HTR-8/SVneo (cell line): ENCODE data around the gene MAOB.
"Not testable (repeated sequence)": the region's sequence is repeated elsewhere in the genome, so short reads cannot be mapped to it uniquely, and the experiment has no call there.

Experiments
- DNase-seq: peaks from one replicate; pipeline ENCODE4 v3.0.0; 2011; ENCODE audit warnings: low spot score, mixed read lengths; ENCODE audit not compliant: insufficient read length
- FAIRE-seq: peaks from 2 replicates; lab custom pipeline; 2011; peaks lifted over from hg19 to GRCh38; lab: Jason Lieb, UNC

MAOB gene

DNA sequence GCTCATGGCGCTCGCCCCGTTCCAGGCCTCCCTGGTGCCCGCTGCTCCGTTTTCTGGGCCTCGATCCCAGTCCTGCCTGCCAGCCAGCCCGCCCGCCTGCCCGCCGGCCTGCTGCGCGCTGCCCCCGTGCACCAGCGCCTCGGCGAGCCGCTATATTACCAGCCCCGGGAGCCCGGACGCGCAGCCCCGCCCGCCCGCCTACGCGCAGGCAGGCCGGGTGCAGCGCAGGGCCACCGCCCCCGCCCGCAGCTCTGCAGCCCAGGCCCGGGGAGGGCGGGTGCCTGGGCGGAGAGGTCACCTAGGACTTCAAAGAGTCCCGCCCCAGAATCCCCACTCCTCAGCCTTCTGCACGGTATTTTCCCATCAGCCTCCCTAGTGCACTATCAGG lies at the start of gene MAOB:
Gene MAOB, minus strand, starts transcription at position 157 of the 388 bp plus-strand sequence. Its CDS starts 151 bp downstream, at position 6.
- DNase-seq (no peak), FAIRE-seq (no peak)

- DNase-seq, FAIRE-seq: not testable (repeated sequence)
Measured at GRCh38 chrX:43922032-43922431, 39.8 kb upstream of the MAOB start.

DNA sequence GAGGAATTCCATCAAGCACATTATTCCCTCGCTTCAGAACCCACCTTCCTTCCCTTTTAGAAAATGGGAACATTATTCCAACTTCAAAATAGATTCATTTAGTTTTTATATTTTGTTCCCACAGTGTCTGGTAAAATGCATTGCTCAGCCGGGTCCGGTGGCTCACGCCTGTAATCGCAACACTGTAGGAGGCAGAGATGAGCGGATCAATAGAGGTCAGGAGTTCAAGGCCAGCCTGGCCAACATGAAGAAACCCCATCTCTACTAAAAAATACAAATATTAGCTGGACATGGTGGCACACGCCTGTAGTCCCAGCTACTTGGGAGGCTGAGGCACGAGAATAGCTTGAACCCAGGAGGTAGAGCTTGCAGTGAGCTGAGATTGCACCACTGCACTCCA lies 28.5 kb upstream of the MAOB start:
- FAIRE-seq, DNase-seq: not testable (repeated sequence)

GRCh38 chrX:43910012-43910411 lies 27.8 kb upstream of the MAOB start:
- FAIRE-seq: no peak

DNA sequence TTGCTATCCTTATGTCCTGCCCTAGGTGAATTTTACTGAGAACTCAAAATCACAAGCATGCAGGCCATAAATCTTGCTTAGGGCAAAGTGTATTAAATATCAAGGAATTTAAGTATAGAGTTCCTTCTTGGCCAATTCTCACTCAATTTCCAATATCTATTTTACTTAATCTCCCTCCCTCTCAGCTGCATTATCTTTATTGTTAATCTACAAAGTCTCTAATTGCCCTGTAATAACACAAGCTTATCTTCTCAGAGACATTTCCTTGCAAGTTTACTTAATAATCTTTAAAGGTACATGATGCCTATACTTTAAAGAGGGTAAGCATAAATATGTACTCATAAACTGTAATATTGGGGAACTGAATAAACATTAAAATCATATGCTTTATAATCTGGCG lies 26.9 kb upstream of the MAOB start:
- FAIRE-seq: no peak
- no peak for DNase-seq

More at GRCh38 chrX:43910012-43910411, 27.8 kb upstream of the MAOB start:
- no peak for DNase-seq

DNA sequence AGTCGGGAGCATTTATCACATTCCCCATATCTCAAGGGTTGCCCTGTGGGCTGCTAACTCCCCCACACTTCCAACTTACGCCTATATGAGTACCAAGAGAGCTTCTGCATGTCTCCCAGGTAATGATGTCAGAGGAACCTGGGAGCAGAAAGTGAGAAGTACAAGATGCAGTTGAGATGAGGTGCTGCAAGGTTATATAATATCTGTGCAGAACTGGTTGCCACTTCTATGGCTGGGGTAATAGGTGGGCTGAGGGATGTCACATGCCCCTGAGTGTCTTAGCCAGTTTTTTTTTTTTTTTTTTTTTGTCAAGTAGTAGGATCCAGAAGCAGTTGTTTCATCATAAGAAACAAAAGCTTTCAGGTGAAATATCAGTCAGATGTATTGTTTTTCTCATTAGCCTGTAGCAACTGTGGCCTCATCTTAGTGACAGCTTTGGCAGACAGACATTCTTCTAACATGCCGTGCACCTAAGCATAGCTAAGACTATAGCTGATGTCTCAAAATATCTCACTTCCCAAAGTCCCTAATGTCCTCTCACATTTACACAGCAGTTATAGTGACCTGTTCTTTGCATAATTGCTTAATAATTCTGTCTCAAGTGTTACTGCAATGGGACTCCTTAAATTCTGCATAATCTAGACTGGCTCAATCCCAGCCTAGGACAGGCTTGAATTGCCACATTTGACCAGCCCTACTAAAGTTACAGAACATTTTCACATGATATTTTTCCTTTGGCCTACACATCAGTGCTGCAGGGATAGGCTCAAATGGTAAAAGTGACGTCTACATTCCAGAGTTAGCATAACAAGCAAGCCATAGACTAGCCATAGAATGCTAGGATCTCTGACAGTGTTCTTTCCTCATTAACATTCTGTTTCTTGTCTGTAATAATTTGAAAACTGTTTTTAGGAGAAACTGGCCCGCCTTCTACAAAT lies 17.9 kb upstream of the MAOB start:
- FAIRE-seq: no peak
- DNase-seq: no peak

- DNase-seq (no peak), FAIRE-seq (no peak)
Measured at GRCh38 chrX:43898406-43899035, 16.3 kb upstream of the MAOB start.

DNA sequence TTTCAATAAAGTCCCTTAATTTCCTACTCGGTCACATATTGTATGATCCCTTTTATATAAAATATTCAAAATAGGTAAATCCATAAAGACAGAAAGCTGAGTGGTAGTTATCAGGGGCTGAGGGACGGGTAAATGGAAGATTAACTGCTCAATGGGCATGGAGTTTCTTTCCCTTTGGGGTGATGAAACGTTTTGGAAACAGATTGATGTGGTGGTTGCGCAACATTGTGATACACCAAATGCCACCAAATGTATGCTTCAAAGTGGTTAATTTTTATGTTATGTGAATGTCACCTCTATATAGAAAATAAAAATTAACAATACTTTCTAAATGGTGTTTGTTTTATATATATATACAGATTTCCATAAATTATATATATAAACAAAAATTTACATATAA lies 15.0 kb upstream of the MAOB start:
- DNase-seq: no peak
- FAIRE-seq: no peak

GRCh38 chrX:43892336-43892870 lies 10.2 kb upstream of the MAOB start:
- DNase-seq: no peak
- FAIRE-seq: no peak

DNA sequence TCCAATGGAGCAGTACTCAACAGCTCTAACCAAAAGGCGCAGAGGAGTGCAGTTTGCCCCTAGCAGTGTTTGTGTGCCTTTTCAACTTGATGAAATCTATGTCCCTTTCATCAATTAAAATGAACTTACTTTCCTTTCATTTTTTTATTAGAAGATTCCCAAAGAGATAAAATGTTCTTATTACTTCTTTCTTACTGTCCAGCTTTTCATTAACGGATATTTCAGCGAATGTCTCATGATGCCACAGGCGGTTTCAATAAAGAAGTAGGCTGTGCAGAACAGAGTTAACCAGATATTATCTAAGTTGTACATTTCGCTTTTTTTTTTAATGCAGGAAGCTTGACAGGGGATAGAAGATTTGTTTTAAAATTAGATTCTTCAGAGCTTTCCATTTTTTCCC lies 3.4 kb upstream of the MAOB start:
- FAIRE-seq: no peak
- DNase-seq: no peak

DNA sequence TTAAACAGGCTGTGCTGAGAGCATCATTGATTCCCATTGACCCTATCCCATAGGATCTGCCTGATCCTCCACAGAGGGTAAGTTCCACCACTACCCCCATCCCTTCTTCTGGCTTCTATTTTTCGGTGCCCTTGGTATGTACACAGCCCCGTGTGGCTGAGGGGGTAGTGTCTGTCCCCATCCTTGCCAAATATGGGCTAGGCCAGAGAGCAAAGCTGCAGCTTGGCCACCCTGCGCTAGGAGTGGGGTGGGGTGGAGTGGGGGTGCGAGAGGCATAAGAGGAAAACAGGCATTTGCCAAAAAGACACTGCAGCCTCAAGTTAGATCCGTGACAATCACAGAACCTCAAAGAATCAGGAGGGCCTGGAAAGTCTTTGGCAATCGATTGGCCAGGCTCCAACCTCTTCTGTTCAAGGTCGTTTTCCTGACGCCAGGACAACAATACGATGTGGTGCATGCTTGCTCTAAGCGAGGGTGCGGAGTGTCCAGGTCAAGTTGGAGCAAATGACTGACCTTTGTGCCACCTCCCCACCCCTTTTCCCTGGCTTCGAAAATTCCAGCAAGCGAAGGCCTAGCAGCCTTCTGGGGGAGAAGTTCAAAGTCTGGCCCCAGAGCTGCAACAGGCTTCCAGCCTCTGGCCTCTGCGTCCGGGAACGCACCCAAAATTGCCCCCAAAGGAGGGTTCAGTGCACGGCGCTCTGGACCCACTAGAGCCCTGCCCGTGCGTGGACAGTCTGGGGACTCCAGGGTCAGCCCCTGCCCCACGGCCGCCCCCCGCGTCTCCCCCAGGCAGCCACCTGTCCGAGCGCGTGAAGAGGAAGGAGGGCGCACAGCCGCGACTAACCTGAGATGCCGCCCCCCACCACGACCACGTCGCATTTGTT lies 598 bp downstream of the MAOB start:
- DNase-seq: no peak
- no peak for FAIRE-seq

DNA sequence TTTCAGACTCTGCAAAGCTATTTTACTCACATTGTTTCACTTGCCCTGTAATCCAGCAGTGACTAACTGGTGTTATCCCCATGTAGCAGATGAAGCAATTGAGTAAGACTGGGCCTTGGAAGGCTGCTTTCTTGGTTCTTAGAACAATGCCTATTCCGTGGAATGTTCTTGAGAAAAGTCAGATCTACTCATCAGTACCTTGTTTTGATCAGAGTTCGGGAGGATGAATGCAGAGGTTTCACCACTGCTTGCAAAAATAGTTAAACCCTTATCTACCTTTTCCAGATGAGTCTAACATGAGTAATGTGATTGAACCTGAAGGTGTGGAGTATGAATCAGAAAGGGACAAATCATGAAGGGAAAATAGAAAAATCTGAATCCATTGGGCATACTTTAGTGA lies 1.8 kb downstream of the MAOB start:
- no peak for DNase-seq

GRCh38 chrX:43878906-43879526 lies 3.2 kb downstream of the MAOB start:
- DNase-seq (no peak), FAIRE-seq (no peak)

More for the DNA sequence above, 1.8 kb downstream of the MAOB start:
- no peak for FAIRE-seq

DNA sequence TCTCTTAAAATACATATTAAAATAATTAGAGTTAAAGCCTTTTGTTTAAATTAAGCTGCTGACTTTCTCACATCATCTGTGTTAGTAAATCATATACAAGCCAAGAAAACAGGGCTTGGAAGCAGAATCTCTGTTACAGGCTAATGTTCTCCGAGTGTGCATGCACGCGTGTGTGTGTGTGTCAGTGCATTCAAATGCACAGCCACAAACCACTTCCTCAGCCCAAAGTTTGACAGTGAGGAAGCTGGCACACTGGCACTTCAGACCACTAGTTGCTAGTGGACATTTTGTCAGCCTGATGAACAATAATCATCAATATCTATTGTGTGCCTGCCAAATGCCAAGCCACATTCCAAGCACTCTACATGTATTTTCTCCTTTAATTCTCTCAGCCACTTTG lies 5.6 kb downstream of the MAOB start:
- FAIRE-seq (no peak), DNase-seq (no peak)

GRCh38 chrX:43870758-43871419 lies 11.4 kb downstream of the MAOB start:
- DNase-seq (no peak), FAIRE-seq (no peak)

DNA sequence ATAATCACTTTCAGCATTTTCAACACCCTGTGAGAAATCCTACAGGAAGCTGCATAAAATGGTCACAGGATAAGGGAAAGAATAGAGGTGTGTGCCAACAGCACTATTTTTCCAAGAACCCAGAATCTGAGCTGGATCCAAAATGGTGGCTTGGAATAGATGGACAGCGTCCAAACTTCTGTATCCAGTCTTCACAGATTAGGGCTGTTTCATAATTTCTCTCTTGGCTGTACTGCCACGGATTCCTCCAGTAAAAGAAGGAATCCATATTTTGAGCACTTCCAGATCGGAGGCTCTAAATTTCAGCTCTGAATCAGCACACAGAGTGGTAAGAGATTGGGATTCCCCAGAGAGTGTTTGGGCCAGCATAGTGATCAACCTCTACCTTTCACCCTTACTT lies 12.2 kb downstream of the MAOB start:
- DNase-seq: no peak
- no peak for FAIRE-seq

DNA sequence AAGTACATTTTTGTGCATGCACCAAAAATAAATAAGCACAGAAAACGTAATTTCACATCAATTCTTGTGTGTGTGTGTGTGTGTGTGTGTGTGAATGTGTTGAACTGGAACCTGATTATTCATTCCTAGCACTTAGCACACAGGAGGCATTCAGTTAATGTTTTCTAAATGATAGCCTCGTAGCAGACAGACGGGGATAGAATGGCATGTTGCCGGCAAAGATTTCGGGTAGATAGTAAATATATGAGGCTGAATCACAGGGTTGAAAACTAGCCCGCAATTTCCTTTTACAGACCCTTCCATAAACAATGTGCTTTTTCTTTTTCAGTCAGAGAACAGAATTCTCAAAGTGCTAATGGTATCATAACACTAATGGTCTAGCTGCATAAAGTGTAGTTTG lies 13.5 kb downstream of the MAOB start:
- FAIRE-seq: no peak
- no peak for DNase-seq

DNA sequence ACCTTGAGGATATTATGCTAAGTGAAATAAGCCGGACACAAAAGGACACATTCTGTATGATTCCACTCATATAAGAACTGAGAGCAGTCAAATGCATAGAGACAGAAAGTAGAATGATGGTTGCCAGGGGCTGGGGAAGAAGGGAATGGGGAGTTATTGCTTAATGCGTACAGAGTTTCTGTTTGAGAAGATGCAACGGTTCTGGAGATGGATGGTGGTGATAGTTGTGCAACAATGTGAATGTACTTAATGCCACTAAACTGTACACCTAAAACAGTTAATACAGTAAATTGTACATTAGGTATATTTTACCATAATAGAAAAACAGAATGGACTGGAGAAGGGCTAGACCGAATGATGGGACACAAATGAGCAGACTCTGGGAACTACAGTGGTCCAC lies 15.8 kb downstream of the MAOB start:
- FAIRE-seq: no peak
- no peak for DNase-seq

- FAIRE-seq (no peak), DNase-seq (no peak)
Measured at GRCh38 chrX:43865791-43866190, 16.5 kb downstream of the MAOB start.
